Pulmonary artery endothelial cell (primary cell): ENCODE data around the gene ACMSD. TPM values are rescaled to one million over a fixed set of nuclear protein-coding genes. Genes with fewer than 3 reads are reported as not detected.
A peak's percentile ranks its signal among the peaks of the same experiment; 100 is the strongest.
"Not testable (repeated sequence)": the region's sequence is repeated elsewhere in the genome, so short reads cannot be mapped to it uniquely, and the experiment has no call there.

Experiments
- DNase-seq: peaks from one replicate; pipeline ENCODE4 v3.0.0-alpha.2; 2011; ENCODE audit warnings: low read depth, low spot score
- total RNA-seq: library from RNA; depleted of rRNA; stranded (reverse); fragments of >200 nt; gene quantifications from 2 replicates; pipeline ENCODE4 v1.2.3, GENCODE V29; 2014

Gene ACMSD
- total RNA-seq, 1 donor from 2014 or later = not detected

- no peak for DNase-seq
Observed at GRCh38 chr2:134905168-134905567, 66.8 kb downstream of the ACMSD start.

GRCh38 chr2:134906726-134907125, 68.3 kb downstream of the ACMSD start:
- no peak for DNase-seq

- not testable (repeated sequence) for DNase-seq
Observed at GRCh38 chr2:134907441-134908116, 69.2 kb downstream of the ACMSD start.

GRCh38 chr2:134910763-134911399, 72.5 kb downstream of the ACMSD start:
- DNase-seq = no peak

- no peak for DNase-seq
Observed at GRCh38 chr2:134911400-134911785, 73.0 kb downstream of the ACMSD start.

GRCh38 chr2:134912361-134912760, 73.9 kb downstream of the ACMSD start:
- DNase-seq = no peak

- DNase-seq = no peak
Observed at GRCh38 chr2:134917360-134917865, 79.0 kb downstream of the ACMSD start.

- DNase-seq = no peak
Observed at GRCh38 chr2:134917888-134918525, 79.6 kb downstream of the ACMSD start.

GRCh38 chr2:134918526-134919340, 80.3 kb downstream of the ACMSD start, which contains the start of gene CCNT2:
Gene CCNT2, plus strand, starts transcription at chr2:134918822. Its CDS starts 33 bp downstream, at chr2:134918855.
- peak; percentile 95 for DNase-seq

- DNase-seq = no peak
Observed at GRCh38 chr2:134919341-134920210, 81.2 kb downstream of the ACMSD start.

GRCh38 chr2:134924912-134925311, 86.5 kb downstream of the ACMSD start:
- no peak for DNase-seq

- no peak for DNase-seq
Observed at GRCh38 chr2:134926231-134926931, 88.0 kb downstream of the ACMSD start.

GRCh38 chr2:134927195-134927594, 88.8 kb downstream of the ACMSD start:
- DNase-seq = no peak

- no peak for DNase-seq
Observed at GRCh38 chr2:134932864-134933526, 94.6 kb downstream of the ACMSD start.

- no peak for DNase-seq
Observed at GRCh38 chr2:134933732-134934131, 95.3 kb downstream of the ACMSD start.

- DNase-seq = no peak
Observed at GRCh38 chr2:134934150-134934549, 95.7 kb downstream of the ACMSD start.

GRCh38 chr2:134934641-134935040, 96.2 kb downstream of the ACMSD start:
- DNase-seq = no peak

GRCh38 chr2:134936691-134937090, 98.3 kb downstream of the ACMSD start:
- DNase-seq = no peak

- no peak for DNase-seq
Observed at GRCh38 chr2:134943540-134943939, 105.1 kb downstream of the ACMSD start.
